Activated T-helper 17 cell treated with anti-CD3 and anti-CD28 coated beads, Interleukin-2, amount 50 U/mL, for 72 hours (primary cell): ENCODE measurements around the gene DDIT4. TPM values are rescaled to one million over a fixed set of nuclear protein-coding genes. Genes with fewer than 3 reads are reported as not detected.
"Not testable (repeated sequence)": the region's sequence is repeated elsewhere in the genome, so short reads cannot be mapped to it uniquely, and the experiment has no call there.

ENCODE experiments used
- ATAC-seq: fragments of 150-1000 bp; cut with Tn5 transposase; replicated peaks from 2 replicates; pipeline ENCODE4 v1.10.0; 2021; ENCODE audit warnings: mild to moderate bottlenecking, moderate library complexity
- H3K27ac Mint-ChIP-seq: one replicate; pipeline ENCODE4 v1.8.0; 2022; ENCODE audit warnings: mixed read lengths
- H3K27me3 Mint-ChIP-seq: one replicate; pipeline ENCODE4 v1.8.0; 2022; ENCODE audit warnings: mixed read lengths
- H3K36me3 Mint-ChIP-seq: one replicate; pipeline ENCODE4 v1.8.0; 2022; ENCODE audit warnings: low read depth, mild to moderate bottlenecking, mixed read lengths
- H3K4me1 Mint-ChIP-seq: one replicate; pipeline ENCODE4 v1.8.0; 2022; ENCODE audit warnings: mixed read lengths
- H3K4me3 Mint-ChIP-seq: one replicate; pipeline ENCODE4 v1.8.0; 2022; ENCODE audit warnings: mild to moderate bottlenecking, mixed read lengths
- H3K9me3 Mint-ChIP-seq: one replicate; pipeline ENCODE4 v1.8.0; 2022; ENCODE audit warnings: mixed read lengths
- total RNA-seq, 2 donors: library from RNA; stranded (reverse); gene quantifications; one replicate each; pipeline ENCODE4 v1.2.3, GENCODE V29; 2022

Gene DDIT4
- total RNA-seq, 2 donors from 2014 or later: 746 to 1,569 TPM

GRCh38 chr10:72268475-72269200 lies 5.1 kb upstream of the DDIT4 start:
- H3K4me3 Mint-ChIP-seq, ATAC-seq, H3K4me1 Mint-ChIP-seq, H3K27ac Mint-ChIP-seq, H3K9me3 Mint-ChIP-seq, H3K27me3 Mint-ChIP-seq: not testable (repeated sequence)
- H3K36me3 Mint-ChIP-seq: peaks cover 19% of the 10 kb centered on the region

- Mint-ChIP-seq H3K9me3 (no peaks in the 10 kb centered on the region), H3K4me3 (peak overlapping the region; percentile 99), H3K4me1 (peaks cover 9% of the 10 kb centered on the region), H3K36me3 (peaks cover 40% of the 10 kb centered on the region), H3K27me3 (no peaks in the 10 kb centered on the region), H3K27ac (peak overlapping the region; percentile 46)
- ATAC-seq: no peak
Observed at GRCh38 chr10:72270607-72271281, 3.0 kb upstream of the DDIT4 start.

- Mint-ChIP-seq H3K27ac (peak overlapping the region; percentile 99), H3K4me1 (peaks cover 13% of the 10 kb centered on the region), H3K27me3 (no peaks in the 10 kb centered on the region), H3K9me3 (no peaks in the 10 kb centered on the region), H3K4me3 (peak overlapping the region; percentile 99), H3K36me3 (peaks cover 55% of the 10 kb centered on the region)
- no peak for ATAC-seq
Observed at GRCh38 chr10:72272689-72273409, 875 bp upstream of the DDIT4 start.

GRCh38 chr10:72274213-72274729 lies 547 bp downstream of the DDIT4 start:
- H3K9me3 Mint-ChIP-seq: no peaks in the 10 kb centered on the region
- peaks cover 55% of the 10 kb centered on the region for H3K36me3 Mint-ChIP-seq
- H3K27me3 Mint-ChIP-seq: no peaks in the 10 kb centered on the region
- peaks cover 13% of the 10 kb centered on the region for H3K4me1 Mint-ChIP-seq
- no peak for ATAC-seq
- peak overlapping the region; percentile 99 for H3K4me3 Mint-ChIP-seq
- peak overlapping the region; percentile 99 for H3K27ac Mint-ChIP-seq

GRCh38 chr10:72274730-72275350 lies 1.1 kb downstream of the DDIT4 start:
- H3K4me1 Mint-ChIP-seq: peaks cover 13% of the 10 kb centered on the region
- peak overlapping the region; percentile 99 for H3K27ac Mint-ChIP-seq
- ATAC-seq: no peak
- no peaks in the 10 kb centered on the region for H3K27me3 Mint-ChIP-seq
- no peaks in the 10 kb centered on the region for H3K9me3 Mint-ChIP-seq
- peaks cover 55% of the 10 kb centered on the region for H3K36me3 Mint-ChIP-seq
- peak overlapping the region; percentile 99 for H3K4me3 Mint-ChIP-seq

DNA sequence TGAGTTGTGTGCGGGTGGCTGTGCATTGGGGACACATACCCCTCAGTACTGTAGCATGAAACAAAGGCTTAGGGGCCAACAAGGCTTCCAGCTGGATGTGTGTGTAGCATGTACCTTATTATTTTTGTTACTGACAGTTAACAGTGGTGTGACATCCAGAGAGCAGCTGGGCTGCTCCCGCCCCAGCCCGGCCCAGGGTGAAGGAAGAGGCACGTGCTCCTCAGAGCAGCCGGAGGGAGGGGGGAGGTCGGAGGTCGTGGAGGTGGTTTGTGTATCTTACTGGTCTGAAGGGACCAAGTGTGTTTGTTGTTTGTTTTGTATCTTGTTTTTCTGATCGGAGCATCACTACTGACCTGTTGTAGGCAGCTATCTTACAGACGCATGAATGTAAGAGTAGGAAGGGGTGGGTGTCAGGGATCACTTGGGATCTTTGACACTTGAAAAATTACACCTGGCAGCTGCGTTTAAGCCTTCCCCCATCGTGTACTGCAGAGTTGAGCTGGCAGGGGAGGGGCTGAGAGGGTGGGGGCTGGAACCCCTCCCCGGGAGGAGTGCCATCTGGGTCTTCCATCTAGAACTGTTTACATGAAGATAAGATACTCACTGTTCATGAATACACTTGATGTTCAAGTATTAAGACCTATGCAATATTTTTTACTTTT lies 1.8 kb downstream of the DDIT4 start:
- Mint-ChIP-seq H3K27ac (peak overlapping the region; percentile 99), H3K36me3 (peaks cover 55% of the 10 kb centered on the region)

GRCh38 chr10:72276013-72276387 lies 2.3 kb downstream of the DDIT4 start:
- ATAC-seq: peak; percentile 42
- Mint-ChIP-seq H3K9me3 (no peaks in the 10 kb centered on the region), H3K27ac (peak overlapping the region; percentile 99)

More for the DNA sequence above, 1.8 kb downstream of the DDIT4 start:
- Mint-ChIP-seq H3K9me3 (no peaks in the 10 kb centered on the region), H3K27me3 (no peaks in the 10 kb centered on the region), H3K4me3 (peak overlapping the region; percentile 99), H3K4me1 (peaks cover 10% of the 10 kb centered on the region)
- peak; percentile 20 for ATAC-seq

GRCh38 chr10:72276421-72277339 lies 3.0 kb downstream of the DDIT4 start:
- peak; percentile 27 for ATAC-seq
- Mint-ChIP-seq H3K27ac (peak overlapping the region; percentile 99), H3K4me1 (peaks cover 9% of the 10 kb centered on the region), H3K4me3 (peak overlapping the region; percentile 99), H3K36me3 (peaks cover 55% of the 10 kb centered on the region), H3K9me3 (no peaks in the 10 kb centered on the region), H3K27me3 (no peaks in the 10 kb centered on the region)

More at GRCh38 chr10:72276013-72276387, 2.3 kb downstream of the DDIT4 start:
- Mint-ChIP-seq H3K27me3 (no peaks in the 10 kb centered on the region), H3K36me3 (peaks cover 55% of the 10 kb centered on the region), H3K4me3 (peak overlapping the region; percentile 99), H3K4me1 (peaks cover 9% of the 10 kb centered on the region)

GRCh38 chr10:72277340-72277995 lies 3.7 kb downstream of the DDIT4 start:
- Mint-ChIP-seq H3K27me3 (no peaks in the 10 kb centered on the region), H3K4me1 (peaks cover 9% of the 10 kb centered on the region), H3K27ac (peak overlapping the region; percentile 99), H3K9me3 (no peaks in the 10 kb centered on the region), H3K36me3 (peaks cover 47% of the 10 kb centered on the region), H3K4me3 (peak overlapping the region; percentile 99)
- no peak for ATAC-seq

- peak overlapping the region; percentile 99 for H3K27ac Mint-ChIP-seq
- peaks cover 41% of the 10 kb centered on the region for H3K36me3 Mint-ChIP-seq
- no peaks in the 10 kb centered on the region for H3K9me3 Mint-ChIP-seq
- no peaks in the 10 kb centered on the region for H3K27me3 Mint-ChIP-seq
- peak overlapping the region; percentile 99 for H3K4me3 Mint-ChIP-seq
- ATAC-seq: no peak
- peaks cover 9% of the 10 kb centered on the region for H3K4me1 Mint-ChIP-seq
Observed at GRCh38 chr10:72277996-72278667, 4.4 kb downstream of the DDIT4 start.

- peak overlapping the region; percentile 99 for H3K27ac Mint-ChIP-seq
- ATAC-seq: no peak
- peak overlapping the region; percentile 99 for H3K4me3 Mint-ChIP-seq
- H3K9me3 Mint-ChIP-seq: no peaks in the 10 kb centered on the region
- H3K27me3 Mint-ChIP-seq: no peaks in the 10 kb centered on the region
- H3K4me1 Mint-ChIP-seq: peaks cover 9% of the 10 kb centered on the region
- peaks cover 34% of the 10 kb centered on the region for H3K36me3 Mint-ChIP-seq
Observed at GRCh38 chr10:72278668-72279393, 5.1 kb downstream of the DDIT4 start.

- peak overlapping the region; percentile 30 for H3K27ac Mint-ChIP-seq
Observed at GRCh38 chr10:72279587-72279986, 5.9 kb downstream of the DDIT4 start.

More at GRCh38 chr10:72279587-72279986, 5.9 kb downstream of the DDIT4 start:
- H3K4me1 Mint-ChIP-seq: peaks cover 13% of the 10 kb centered on the region
- not testable (repeated sequence) for H3K9me3 Mint-ChIP-seq, H3K27me3 Mint-ChIP-seq, H3K4me3 Mint-ChIP-seq, ATAC-seq
- H3K36me3 Mint-ChIP-seq: peaks cover 26% of the 10 kb centered on the region
